A673 (cell line): ENCODE data around the gene BEX3. TPM values are rescaled to one million over a fixed set of nuclear protein-coding genes. Genes with fewer than 3 reads are reported as not detected.

Experiments
- BruUV-seq: library from RNA; stranded (reverse); fragments of 400-500 nt; replicated peaks from 2 replicates; lab custom pipeline; 2021; lab: Mats Ljungman, UMichigan
- CTCF ChIA-PET: fragments of 300-600 bp; sonication (Branson Sonifier 250); formaldehyde crosslinking; loops from one replicate; lab custom pipeline; 2022; ENCODE audit warnings: antibody characterized with exemption; lab: Charles Lee
- POLR2A ChIA-PET: fragments of 300-600 bp; sonication (Branson Sonifier 250); formaldehyde crosslinking; loops from one replicate; lab custom pipeline; 2022; ENCODE audit warnings: antibody characterized with exemption; ENCODE audit not compliant: low non-redundant PET; lab: Charles Lee
- DNase-seq: peaks from one replicate; pipeline ENCODE4 v3.0.0-alpha.2; 2015; ENCODE audit warnings: low spot score
- H3K27ac ChIP-seq: fragments of 200-600 bp; sonication (generic); 2 replicates; pipeline ENCODE4 v1.5.1; 2016; ENCODE audit warnings: mixed run types, low read depth, mild to moderate bottlenecking, mixed read lengths, antibody characterized with exemption, low read length; ENCODE audit not compliant: poor library complexity, severe bottlenecking
- H3K27me3 ChIP-seq: fragments of 200-600 bp; sonication (generic); replicated peaks from 2 replicates; pipeline ENCODE4 v1.6.1; 2017; ENCODE audit warnings: mixed run types, low read depth, mild to moderate bottlenecking, mixed read lengths, antibody characterized with exemption, low read length; ENCODE audit not compliant: insufficient read depth, poor library complexity
- H3K36me3 ChIP-seq: fragments of 200-600 bp; sonication (generic); 2 replicates; pipeline ENCODE4 v1.6.1; 2016; ENCODE audit warnings: mixed run types, mild to moderate bottlenecking, mixed read lengths, antibody characterized with exemption, low read length; ENCODE audit not compliant: insufficient read depth, poor library complexity, severe bottlenecking
- H3K4me1 ChIP-seq: fragments of 200-600 bp; sonication (generic); 2 replicates; pipeline ENCODE4 v1.6.1; 2017; ENCODE audit warnings: mixed run types, mild to moderate bottlenecking, mixed read lengths, antibody characterized with exemption, low read length; ENCODE audit not compliant: insufficient read depth, poor library complexity, severe bottlenecking
- H3K4me3 ChIP-seq: fragments of 200-600 bp; sonication (generic); 2 replicates; pipeline ENCODE4 v1.5.1; 2016; ENCODE audit warnings: low read depth, mixed run types, mild to moderate bottlenecking, mixed read lengths, low read length; ENCODE audit not compliant: poor library complexity, severe bottlenecking
- H3K9me3 ChIP-seq: fragments of 200-600 bp; sonication (generic); 2 replicates; pipeline ENCODE4 v1.6.1; 2016; ENCODE audit warnings: mixed run types, low read depth, mild to moderate bottlenecking, mixed read lengths, antibody characterized with exemption, low read length; ENCODE audit not compliant: poor library complexity, severe bottlenecking
- CTCF ChIP-seq: fragments of 300-800, 200-600 bp; sonication (generic); conservative IDR thresholded peaks from 2 replicates; pipeline ENCODE4 v1.5.1; 2017; ENCODE audit warnings: low read depth, mild to moderate bottlenecking, antibody characterized with exemption, low read length, moderate library complexity, mixed read lengths
- EZH2 ChIP-seq: fragments of 200-600 bp; sonication (generic); IDR thresholded peaks from 2 replicates; pipeline ENCODE4 v1.6.1; 2017; ENCODE audit warnings: borderline replicate concordance, low read depth, mild to moderate bottlenecking, mixed read lengths, antibody characterized with exemption, low read length; ENCODE audit not compliant: poor library complexity, severe bottlenecking
- intact Hi-C: fragments of 100-400 bp; cut with micrococcal nuclease; formaldehyde crosslinking; loops from one replicate; pipeline ENCODE4 v1.10.0; 2022; ENCODE audit not compliant: unreplicated experiment
- total RNA-seq: library from RNA; stranded (reverse); gene quantifications from 2 replicates; pipeline ENCODE4 v1.2.3, GENCODE V29; 2021

The BEX3 gene
- total RNA-seq, 1 experiment from 2014 or later: 254 TPM

GRCh38 chrX:103415528-103415927 lies 39.2 kb downstream of the BEX3 start:
- POLR2A ChIA-PET: no interaction called here
- Histone ChIP-seq H3K4me1 (no peaks in the 10 kb centered on the region), H3K27me3 (no peaks in the 10 kb centered on the region), H3K36me3 (no peaks in the 10 kb centered on the region), H3K4me3 (no peak overlapping the region), H3K27ac (no peak overlapping the region), H3K9me3 (no peaks in the 10 kb centered on the region)
- intact Hi-C loops: no loop called here
- no TSS peak for BruUV-seq
- DNase-seq: no peak
- TF ChIP-seq CTCF: no peak
- TF ChIP-seq EZH2: no peak
- CTCF ChIA-PET: no interaction called here

- POLR2A ChIA-PET: no interaction called here
- DNase-seq: no peak
- BruUV-seq: no TSS peak
Measured at GRCh38 chrX:103417370-103417769, 41.0 kb downstream of the BEX3 start.

GRCh38 chrX:103417933-103418332 lies 41.6 kb downstream of the BEX3 start:
- Histone ChIP-seq H3K27me3 (no peaks in the 10 kb centered on the region), H3K27ac (no peak overlapping the region), H3K36me3 (no peaks in the 10 kb centered on the region), H3K4me1 (no peaks in the 10 kb centered on the region), H3K4me3 (no peak overlapping the region), H3K9me3 (no peaks in the 10 kb centered on the region)
- TF ChIP-seq EZH2: no peak
- no peak for TF ChIP-seq CTCF
- intact Hi-C loops: no loop called here
- POLR2A ChIA-PET: no interaction called here
- DNase-seq: no peak
- CTCF ChIA-PET: no interaction called here
- BruUV-seq: no TSS peak

More at GRCh38 chrX:103417370-103417769, 41.0 kb downstream of the BEX3 start:
- intact Hi-C loops: no loop called here
- no peak overlapping the region for H3K4me3 ChIP-seq
- CTCF ChIA-PET: no interaction called here
- H3K36me3 ChIP-seq: no peaks in the 10 kb centered on the region
- H3K27me3 ChIP-seq: no peaks in the 10 kb centered on the region
- H3K4me1 ChIP-seq: no peaks in the 10 kb centered on the region
- no peak overlapping the region for H3K27ac ChIP-seq
- TF ChIP-seq EZH2: no peak
- no peak for TF ChIP-seq CTCF
- H3K9me3 ChIP-seq: no peaks in the 10 kb centered on the region
